OCI-LY7 (cell line): ENCODE data around the gene SAMMSON.

Experiments used
- CTCF ChIP-seq: fragments of 200-600 bp; sonication (generic); conservative IDR thresholded peaks from 2 replicates; pipeline ENCODE4 v1.5.1; 2014; ENCODE audit warnings: mild to moderate bottlenecking, antibody characterized with exemption, low read length, moderate library complexity, mixed read lengths
- EZH2phosphoT487 ChIP-seq: fragments of 200-600 bp; sonication (generic); IDR thresholded peaks from 2 replicates; pipeline ENCODE4 v1.6.1; 2018; ENCODE audit warnings: low read depth, borderline replicate concordance, mild to moderate bottlenecking, mixed run types, antibody characterized with exemption, low read length, moderate library complexity, mixed read lengths

- TF ChIP-seq CTCF (no peak), EZH2phosphoT487 (no peak)
Observed at GRCh38 chr3:70010346-70010745, 10.8 kb downstream of the SAMMSON start.
